Measurements from ENCODE around the gene FFAR4. TPM values are rescaled to one million over a fixed set of nuclear protein-coding genes. Genes with fewer than 3 reads are reported as not detected.

Gene FFAR4
- total and polyA plus RNA-seq, 5 donors = 0.11 to 0.49 (median 0.15) TPM

GRCh38 chr10:93591065-93591808 lies 24.8 kb downstream of the FFAR4 start:
- Histone ChIP-seq H3K27ac (ENCODE audit: low read length) (no peak overlapping the region), H3K4me3 (ENCODE audit: low read length) (no peak overlapping the region), H3K9me3 (ENCODE audit: control insufficient read depth, low read length) (no peaks in the 10 kb centered on the region), H3K27me3 (ENCODE audit: control insufficient read depth, insufficient read depth) (no peaks in the 10 kb centered on the region), H3K4me1 (ENCODE audit: control insufficient read depth, insufficient read depth, low read length) (no peaks in the 10 kb centered on the region)
- intact Hi-C loops (cut with DNase I) = no loop called here
- WGBS = 66% methylated on average over 8 of the region's 8 CpGs
- DNase-seq (peak in 2 of 3 donors; percentile 17 to 54), ATAC-seq (peak; percentile 76 to 89)

GRCh38 chr10:93593254-93593653 lies 26.8 kb downstream of the FFAR4 start:
- WGBS = 89% methylated on average over 4 of the region's 4 CpGs
- no peak overlapping the region for H3K4me3 ChIP-seq (ENCODE audit: low read length)
- no peak overlapping the region for H3K27ac ChIP-seq (ENCODE audit: low read length)
- DNase-seq (no peak), ATAC-seq (no peak)
- intact Hi-C loops (cut with DNase I) = no loop called here
- H3K27me3 ChIP-seq (ENCODE audit: control insufficient read depth, insufficient read depth) = no peaks in the 10 kb centered on the region
- H3K4me1 ChIP-seq (ENCODE audit: control insufficient read depth, insufficient read depth, low read length) = no peaks in the 10 kb centered on the region
- no peaks in the 10 kb centered on the region for H3K9me3 ChIP-seq (ENCODE audit: control insufficient read depth, low read length)

GRCh38 chr10:93593749-93594148 lies 27.3 kb downstream of the FFAR4 start:
- Histone ChIP-seq H3K4me1 (ENCODE audit: control insufficient read depth, insufficient read depth, low read length) (no peaks in the 10 kb centered on the region), H3K4me3 (ENCODE audit: low read length) (no peak overlapping the region), H3K9me3 (ENCODE audit: control insufficient read depth, low read length) (no peaks in the 10 kb centered on the region), H3K27me3 (ENCODE audit: control insufficient read depth, insufficient read depth) (no peaks in the 10 kb centered on the region), H3K27ac (ENCODE audit: low read length) (no peak overlapping the region)
- no peak for ATAC-seq
- intact Hi-C loops (cut with DNase I) = no loop called here
- DNase-seq = no peak
- WGBS = 89% methylated on average over 18 of the region's 18 CpGs

- intact Hi-C loops (cut with DNase I) = no loop called here
- H3K9me3 ChIP-seq (ENCODE audit: control insufficient read depth, low read length) = no peaks in the 10 kb centered on the region
- no peak for ATAC-seq
- H3K4me3 ChIP-seq (ENCODE audit: low read length) = no peak overlapping the region
- H3K27me3 ChIP-seq (ENCODE audit: control insufficient read depth, insufficient read depth) = no peaks in the 10 kb centered on the region
- H3K4me1 ChIP-seq (ENCODE audit: control insufficient read depth, insufficient read depth, low read length) = no peaks in the 10 kb centered on the region
- 85% methylated on average over 7 of the region's 7 CpGs for WGBS
- no peak for DNase-seq
- H3K27ac ChIP-seq (ENCODE audit: low read length) = no peak overlapping the region
Measured at GRCh38 chr10:93594518-93594917, 28.1 kb downstream of the FFAR4 start.

GRCh38 chr10:93595378-93596161 lies 29.1 kb downstream of the FFAR4 start:
- H3K9me3 ChIP-seq (ENCODE audit: control insufficient read depth, low read length) = no peaks in the 10 kb centered on the region
- no peaks in the 10 kb centered on the region for H3K4me1 ChIP-seq (ENCODE audit: control insufficient read depth, insufficient read depth, low read length)
- no peak overlapping the region for H3K4me3 ChIP-seq (ENCODE audit: low read length)
- WGBS = 85% methylated on average over 5 of the region's 5 CpGs
- H3K27me3 ChIP-seq (ENCODE audit: control insufficient read depth, insufficient read depth) = no peaks in the 10 kb centered on the region
- no peak for DNase-seq
- H3K27ac ChIP-seq (ENCODE audit: low read length) = no peak overlapping the region
- intact Hi-C loops (cut with DNase I) = no loop called here
- no peak for ATAC-seq

DNA sequence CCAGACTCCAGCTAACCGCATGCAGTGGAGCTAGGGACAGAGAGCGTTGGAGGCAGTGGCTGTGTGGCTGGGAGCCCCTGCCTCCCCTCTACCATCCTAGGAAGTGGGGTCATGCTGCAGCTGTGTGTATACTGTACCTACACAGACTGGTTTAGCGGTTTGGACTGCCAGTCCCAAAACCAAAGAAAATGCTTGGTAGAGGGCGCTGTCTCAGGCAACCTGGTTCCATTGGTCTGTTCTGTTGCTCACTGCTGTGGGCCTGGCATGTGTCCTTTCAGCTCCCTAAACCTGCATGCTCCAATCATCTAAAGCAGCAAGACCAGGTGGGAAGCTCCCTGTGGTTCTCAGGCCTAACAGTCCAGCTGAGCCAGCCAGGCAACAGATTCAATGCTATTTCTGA lies 30.1 kb downstream of the FFAR4 start:
- H3K4me3 ChIP-seq (ENCODE audit: low read length) = no peak overlapping the region
- DNase-seq (no peak), ATAC-seq (no peak)
- no peaks in the 10 kb centered on the region for H3K4me1 ChIP-seq (ENCODE audit: control insufficient read depth, insufficient read depth, low read length)
- WGBS = 81% methylated on average over 4 of the region's 4 CpGs
- H3K27me3 ChIP-seq (ENCODE audit: control insufficient read depth, insufficient read depth) = no peaks in the 10 kb centered on the region
- H3K9me3 ChIP-seq (ENCODE audit: control insufficient read depth, low read length) = no peaks in the 10 kb centered on the region
- intact Hi-C loops (cut with DNase I) = no loop called here
- H3K27ac ChIP-seq (ENCODE audit: low read length) = no peak overlapping the region

- H3K27me3 ChIP-seq (ENCODE audit: control insufficient read depth, insufficient read depth) = no peaks in the 10 kb centered on the region
- no peak overlapping the region for H3K4me3 ChIP-seq (ENCODE audit: low read length)
- no peaks in the 10 kb centered on the region for H3K4me1 ChIP-seq (ENCODE audit: control insufficient read depth, insufficient read depth, low read length)
- DNase-seq (no peak), ATAC-seq (no peak)
- WGBS = 91% methylated on average over 1 of the region's 1 CpG
- no peaks in the 10 kb centered on the region for H3K9me3 ChIP-seq (ENCODE audit: control insufficient read depth, low read length)
- H3K27ac ChIP-seq (ENCODE audit: low read length) = no peak overlapping the region
- intact Hi-C loops (cut with DNase I) = no loop called here
Measured at GRCh38 chr10:93597075-93597599, 30.7 kb downstream of the FFAR4 start.

- DNase-seq = no peak
- H3K4me3 ChIP-seq (ENCODE audit: low read length) = no peak overlapping the region
- H3K9me3 ChIP-seq (ENCODE audit: control insufficient read depth, low read length) = no peaks in the 10 kb centered on the region
- no peak overlapping the region for H3K27ac ChIP-seq (ENCODE audit: low read length)
- no peaks in the 10 kb centered on the region for H3K4me1 ChIP-seq (ENCODE audit: control insufficient read depth, insufficient read depth, low read length)
- ATAC-seq = no peak
- peaks cover 5% of the 10 kb centered on the region for H3K27me3 ChIP-seq (ENCODE audit: control insufficient read depth, insufficient read depth)
- 90% methylated on average over 5 of the region's 5 CpGs for WGBS
- intact Hi-C loops (cut with DNase I) = no loop called here
Measured at GRCh38 chr10:93598157-93598556, 31.7 kb downstream of the FFAR4 start.

DNA sequence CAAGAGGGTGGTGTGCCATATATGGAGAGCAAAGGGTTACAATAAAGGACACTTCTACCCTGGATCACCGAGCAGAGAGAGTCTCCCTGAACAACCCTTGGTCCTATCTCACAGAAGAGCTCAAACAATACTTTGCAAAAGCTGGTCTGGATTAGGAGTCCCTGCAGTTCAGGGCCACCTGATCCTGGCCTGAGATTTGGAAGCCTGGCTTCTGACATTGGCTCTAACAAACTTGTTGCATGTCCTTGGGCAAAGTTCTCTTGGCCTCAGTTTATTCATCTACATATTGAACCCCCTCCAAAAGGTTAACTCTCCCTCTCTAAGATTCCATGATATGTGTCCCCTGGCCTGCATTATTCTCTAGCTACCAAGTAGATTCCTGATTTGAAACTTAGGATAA lies 32.9 kb downstream of the FFAR4 start:
- no peaks in the 10 kb centered on the region for H3K4me1 ChIP-seq (ENCODE audit: control insufficient read depth, insufficient read depth, low read length)
- H3K27me3 ChIP-seq (ENCODE audit: control insufficient read depth, insufficient read depth) = peaks cover 5% of the 10 kb centered on the region
- 35% methylated on average over 1 of the region's 1 CpG for WGBS
- intact Hi-C loops (cut with DNase I) = no loop called here
- DNase-seq = no peak
- ATAC-seq = no peak
- H3K4me3 ChIP-seq (ENCODE audit: low read length) = no peak overlapping the region
- H3K27ac ChIP-seq (ENCODE audit: low read length) = no peak overlapping the region
- H3K9me3 ChIP-seq (ENCODE audit: control insufficient read depth, low read length) = no peaks in the 10 kb centered on the region

DNA sequence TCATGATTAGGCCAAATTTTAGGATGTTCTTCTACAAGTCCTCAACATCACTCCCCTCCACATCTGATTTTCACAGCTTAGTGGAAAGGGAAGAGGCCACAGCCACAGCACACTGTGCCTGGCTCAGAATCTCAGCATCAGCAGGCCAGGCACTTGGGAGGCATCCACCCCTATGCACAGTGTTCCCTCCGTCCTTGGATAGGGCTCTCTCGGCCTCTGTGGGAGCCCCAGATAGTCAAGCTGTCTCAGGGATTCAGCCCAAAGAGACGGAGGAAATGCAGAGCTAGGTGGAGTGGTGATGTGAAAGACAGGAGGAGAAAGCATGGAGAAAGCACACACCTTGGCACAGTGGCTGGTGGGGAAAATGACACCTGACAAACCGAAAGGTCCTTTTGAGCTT lies 33.3 kb downstream of the FFAR4 start:
- H3K4me1 ChIP-seq (ENCODE audit: control insufficient read depth, insufficient read depth, low read length) = no peaks in the 10 kb centered on the region
- 79% methylated on average over 4 of the region's 4 CpGs for WGBS
- DNase-seq (no peak), ATAC-seq (no peak)
- intact Hi-C loops (cut with DNase I) = no loop called here
- H3K4me3 ChIP-seq (ENCODE audit: low read length) = no peak overlapping the region
- no peak overlapping the region for H3K27ac ChIP-seq (ENCODE audit: low read length)
- H3K9me3 ChIP-seq (ENCODE audit: control insufficient read depth, low read length) = no peaks in the 10 kb centered on the region
- peaks cover 5% of the 10 kb centered on the region for H3K27me3 ChIP-seq (ENCODE audit: control insufficient read depth, insufficient read depth)

- Histone ChIP-seq H3K4me1 (ENCODE audit: control insufficient read depth, insufficient read depth, low read length) (no peaks in the 10 kb centered on the region), H3K27ac (ENCODE audit: low read length) (no peak overlapping the region), H3K27me3 (ENCODE audit: control insufficient read depth, insufficient read depth) (peaks cover 5% of the 10 kb centered on the region), H3K9me3 (ENCODE audit: control insufficient read depth, low read length) (no peaks in the 10 kb centered on the region), H3K4me3 (ENCODE audit: low read length) (peak overlapping the region; percentile 52)
- 9% methylated on average over 60 of the region's 60 CpGs for WGBS
- intact Hi-C loops (cut with DNase I) = no loop called here
- DNase-seq = peak; percentile 29 to 65 (median 53)
- peak; percentile 9 to 71 for ATAC-seq
Measured at GRCh38 chr10:93600446-93601145, 34.1 kb downstream of the FFAR4 start.
